ENCODE results near the gene PDS5B. TPM values are rescaled to one million over a fixed set of nuclear protein-coding genes. Genes with fewer than 3 reads are reported as not detected.

The PDS5B gene, protein sequence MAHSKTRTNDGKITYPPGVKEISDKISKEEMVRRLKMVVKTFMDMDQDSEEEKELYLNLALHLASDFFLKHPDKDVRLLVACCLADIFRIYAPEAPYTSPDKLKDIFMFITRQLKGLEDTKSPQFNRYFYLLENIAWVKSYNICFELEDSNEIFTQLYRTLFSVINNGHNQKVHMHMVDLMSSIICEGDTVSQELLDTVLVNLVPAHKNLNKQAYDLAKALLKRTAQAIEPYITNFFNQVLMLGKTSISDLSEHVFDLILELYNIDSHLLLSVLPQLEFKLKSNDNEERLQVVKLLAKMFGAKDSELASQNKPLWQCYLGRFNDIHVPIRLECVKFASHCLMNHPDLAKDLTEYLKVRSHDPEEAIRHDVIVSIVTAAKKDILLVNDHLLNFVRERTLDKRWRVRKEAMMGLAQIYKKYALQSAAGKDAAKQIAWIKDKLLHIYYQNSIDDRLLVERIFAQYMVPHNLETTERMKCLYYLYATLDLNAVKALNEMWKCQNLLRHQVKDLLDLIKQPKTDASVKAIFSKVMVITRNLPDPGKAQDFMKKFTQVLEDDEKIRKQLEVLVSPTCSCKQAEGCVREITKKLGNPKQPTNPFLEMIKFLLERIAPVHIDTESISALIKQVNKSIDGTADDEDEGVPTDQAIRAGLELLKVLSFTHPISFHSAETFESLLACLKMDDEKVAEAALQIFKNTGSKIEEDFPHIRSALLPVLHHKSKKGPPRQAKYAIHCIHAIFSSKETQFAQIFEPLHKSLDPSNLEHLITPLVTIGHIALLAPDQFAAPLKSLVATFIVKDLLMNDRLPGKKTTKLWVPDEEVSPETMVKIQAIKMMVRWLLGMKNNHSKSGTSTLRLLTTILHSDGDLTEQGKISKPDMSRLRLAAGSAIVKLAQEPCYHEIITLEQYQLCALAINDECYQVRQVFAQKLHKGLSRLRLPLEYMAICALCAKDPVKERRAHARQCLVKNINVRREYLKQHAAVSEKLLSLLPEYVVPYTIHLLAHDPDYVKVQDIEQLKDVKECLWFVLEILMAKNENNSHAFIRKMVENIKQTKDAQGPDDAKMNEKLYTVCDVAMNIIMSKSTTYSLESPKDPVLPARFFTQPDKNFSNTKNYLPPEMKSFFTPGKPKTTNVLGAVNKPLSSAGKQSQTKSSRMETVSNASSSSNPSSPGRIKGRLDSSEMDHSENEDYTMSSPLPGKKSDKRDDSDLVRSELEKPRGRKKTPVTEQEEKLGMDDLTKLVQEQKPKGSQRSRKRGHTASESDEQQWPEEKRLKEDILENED (N-terminal part only)
- total RNA-seq (41.2 TPM), polyA plus RNA-seq (ENCODE audit: insufficient read depth, low read depth, low replicate concordance) (6.9 TPM)
- long read RNA-seq, donor 1, full-length matches to known transcripts = 3 of 42 reads
- long read RNA-seq, donor 1, partial matches to known transcripts = 39 of 42 reads
- long read RNA-seq, donor 1, other reads (novel, unspliced or antisense) = 0 of 42 reads
- long read RNA-seq, donor 2, partial matches to known transcripts = 52 of 53 reads
- long read RNA-seq, donor 2, other reads (novel, unspliced or antisense) = 0 of 53 reads
- long read RNA-seq, donor 3, full-length matches to known transcripts = 8 of 19 reads
- long read RNA-seq, donor 3, partial matches to known transcripts = 11 of 19 reads
- long read RNA-seq, donor 3, other reads (novel, unspliced or antisense) = 0 of 19 reads
- long read RNA-seq, donor 4, partial matches to known transcripts = 10 of 11 reads
- long read RNA-seq, donor 4, other reads (novel, unspliced or antisense) = 0 of 11 reads
- long read RNA-seq, donor 5 = 0 reads
- long read RNA-seq, donor 6, full-length matches to known transcripts = 6 of 13 reads
- long read RNA-seq, donor 6, partial matches to known transcripts = 7 of 13 reads
- long read RNA-seq, donor 6, other reads (novel, unspliced or antisense) = 0 of 13 reads
- long read RNA-seq, donor 7, partial matches to known transcripts = 6 of 16 reads
- long read RNA-seq, donor 7, other reads (novel, unspliced or antisense) = 8 of 16 reads
- long read RNA-seq, donor 8, full-length matches to known transcripts = 2 of 7 reads
- long read RNA-seq, donor 8, partial matches to known transcripts = 5 of 7 reads
- long read RNA-seq, donor 8, other reads (novel, unspliced or antisense) = 0 of 7 reads
- long read RNA-seq, donor 9, full-length matches to known transcripts = 2 of 17 reads
- long read RNA-seq, donor 9, partial matches to known transcripts = 15 of 17 reads
- long read RNA-seq, donor 9, other reads (novel, unspliced or antisense) = 0 of 17 reads
- long read RNA-seq, donor 10, partial matches to known transcripts = 0 of 3 reads
- long read RNA-seq, donor 10, other reads (novel, unspliced or antisense) = 0 of 3 reads

DNA sequence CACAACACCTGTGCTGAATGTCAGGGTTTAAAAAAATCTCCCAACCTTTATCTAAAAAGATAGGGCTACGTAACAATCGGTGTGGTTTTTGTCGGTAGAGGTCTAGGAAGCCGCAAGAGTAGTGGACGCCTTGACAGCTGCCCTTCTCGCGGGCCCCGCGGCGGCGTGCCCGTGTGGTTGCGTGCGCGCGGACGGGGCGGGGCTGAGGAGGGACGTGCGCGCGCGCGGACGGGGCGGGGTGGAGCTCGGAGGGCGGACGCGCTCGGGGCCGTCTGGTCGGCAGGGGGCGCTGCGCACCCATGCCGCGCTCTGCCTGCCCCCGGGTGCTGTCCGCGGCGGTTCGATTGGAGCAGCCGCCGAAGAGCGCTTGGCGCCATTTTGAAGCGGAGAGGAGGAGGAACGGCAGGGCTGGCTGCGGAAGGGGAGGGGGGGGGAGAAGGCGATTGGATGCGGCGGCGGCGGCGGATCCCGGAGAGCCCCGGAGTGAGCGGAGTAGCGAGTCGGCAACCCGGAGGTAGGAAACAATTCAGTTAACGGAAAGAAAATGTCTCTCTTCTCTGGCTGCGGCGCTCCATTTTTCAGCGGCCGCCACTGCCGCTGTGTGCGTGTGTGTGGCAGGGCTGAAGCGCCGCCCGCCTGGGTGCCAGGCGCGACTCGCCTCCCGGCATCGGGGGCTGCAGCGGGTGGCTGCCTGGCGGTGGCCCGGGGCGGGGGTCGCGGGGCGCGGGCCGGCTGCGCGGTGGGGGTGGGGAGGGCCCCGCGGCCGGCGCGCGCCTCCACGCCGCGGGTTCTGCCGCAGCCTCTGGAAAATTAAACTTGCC is at the start of gene PDS5B:
TSS of gene PDS5B (plus strand) at position 373 of the 821 bp plus-strand sequence. CDS start 62,321 bp downstream, outside the sequence.
- peak; percentile 96 to 98 (median 98) for DNase-seq
- peak within 1 kb of the TSS; percentile 88 to 97 for H3K27ac ChIP-seq (ENCODE audit: low read depth in 2 of 2, low read length in 2 of 2)
- peak within 1 kb of the TSS; percentile 95 to 96 (median 96) for H3K4me3 ChIP-seq (ENCODE audit: low read length in 3 of 3)
- intact Hi-C loops (cut with DNase I) = loop anchor here (10.0 kb wide), 1 partner anchor 49 kb away; no protein-coding TSS in a partner anchor
- TF ChIP-seq, protein P1, sequence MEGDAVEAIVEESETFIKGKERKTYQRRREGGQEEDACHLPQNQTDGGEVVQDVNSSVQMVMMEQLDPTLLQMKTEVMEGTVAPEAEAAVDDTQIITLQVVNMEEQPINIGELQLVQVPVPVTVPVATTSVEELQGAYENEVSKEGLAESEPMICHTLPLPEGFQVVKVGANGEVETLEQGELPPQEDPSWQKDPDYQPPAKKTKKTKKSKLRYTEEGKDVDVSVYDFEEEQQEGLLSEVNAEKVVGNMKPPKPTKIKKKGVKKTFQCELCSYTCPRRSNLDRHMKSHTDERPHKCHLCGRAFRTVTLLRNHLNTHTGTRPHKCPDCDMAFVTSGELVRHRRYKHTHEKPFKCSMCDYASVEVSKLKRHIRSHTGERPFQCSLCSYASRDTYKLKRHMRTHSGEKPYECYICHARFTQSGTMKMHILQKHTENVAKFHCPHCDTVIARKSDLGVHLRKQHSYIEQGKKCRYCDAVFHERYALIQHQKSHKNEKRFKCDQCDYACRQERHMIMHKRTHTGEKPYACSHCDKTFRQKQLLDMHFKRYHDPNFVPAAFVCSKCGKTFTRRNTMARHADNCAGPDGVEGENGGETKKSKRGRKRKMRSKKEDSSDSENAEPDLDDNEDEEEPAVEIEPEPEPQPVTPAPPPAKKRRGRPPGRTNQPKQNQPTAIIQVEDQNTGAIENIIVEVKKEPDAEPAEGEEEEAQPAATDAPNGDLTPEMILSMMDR (IDR thresholded peaks at IDR 0.05; ENCODE audit: borderline replicate concordance, extremely low read depth, insufficient read depth) = peak; percentile 94
- no peaks in the 10 kb centered on the region for H3K27me3 ChIP-seq (ENCODE audit: control insufficient read depth, insufficient read depth, low read length)
- H3K4me1 ChIP-seq (ENCODE audit: control insufficient read depth in 2 of 3, insufficient read depth in 2 of 3, low read depth in 1 of 3, low read length in 3 of 3) = peaks cover 0 to 11% (median 4%) of the 10 kb centered on the region in 3 donors
- H3K36me3 ChIP-seq (ENCODE audit: control insufficient read depth in 2 of 3, insufficient read depth in 3 of 3, low read length in 3 of 3) = no peaks in the 10 kb centered on the region
- no peak for FAIRE-seq
- H3K9ac ChIP-seq (ENCODE audit: low read length in 3 of 3) = peak within 1 kb of the TSS; percentile 85 to 96 (median 88)
- no peaks in the 10 kb centered on the region for H3K9me3 ChIP-seq (ENCODE audit: control insufficient read depth in 2 of 3, insufficient read depth in 1 of 3, low read length in 3 of 3)

DNA sequence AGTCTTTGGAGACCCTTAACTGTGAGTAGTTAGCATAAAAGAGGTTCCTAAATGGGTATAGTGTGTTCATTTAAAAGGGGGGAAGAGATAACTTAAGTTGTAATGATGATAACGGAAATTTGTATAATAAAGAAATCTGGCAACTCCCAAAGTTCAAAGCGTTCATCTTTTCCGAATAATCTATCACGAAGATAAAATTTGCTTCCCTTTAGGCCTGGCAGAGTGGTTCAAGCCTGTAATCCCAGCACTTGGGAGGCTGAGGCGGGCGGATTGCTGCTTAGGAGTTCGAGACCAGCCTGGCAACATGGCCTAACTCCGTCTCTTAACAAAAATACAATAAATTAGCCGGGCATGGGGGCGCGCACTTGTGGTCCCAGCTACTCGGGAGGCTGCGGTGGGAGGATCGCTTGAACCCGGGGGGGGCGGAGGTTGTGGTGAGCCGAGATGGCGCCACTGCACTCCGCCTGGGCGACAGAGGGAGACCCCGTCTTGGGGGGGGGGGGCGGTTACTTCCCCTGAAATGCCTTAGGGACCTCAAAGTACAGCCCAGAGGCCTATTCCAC is 48.6 kb upstream of the PDS5B start:
- Histone ChIP-seq H3K27ac (ENCODE audit: low read depth in 2 of 2, low read length in 2 of 2) (peak overlapping the region; percentile 94 to 98), H3K4me1 (ENCODE audit: control insufficient read depth in 2 of 3, insufficient read depth in 2 of 3, low read depth in 1 of 3, low read length in 3 of 3) (peaks cover 2 to 6% (median 4%) of the 10 kb centered on the region in 3 donors), H3K9ac (ENCODE audit: low read length in 3 of 3) (peak overlapping the region; percentile 94 to 99 (median 99)), H3K4me3 (ENCODE audit: low read length in 3 of 3) (peak overlapping the region; percentile 98 to 100 (median 99)), H3K27me3 (ENCODE audit: control insufficient read depth, insufficient read depth, low read length) (no peaks in the 10 kb centered on the region), H3K36me3 (ENCODE audit: control insufficient read depth in 2 of 3, insufficient read depth in 3 of 3, low read length in 3 of 3) (peaks cover 2 to 11% (median 8%) of the 10 kb centered on the region in 3 donors), H3K9me3 (ENCODE audit: control insufficient read depth in 2 of 3, insufficient read depth in 1 of 3, low read length in 3 of 3) (no peaks in the 10 kb centered on the region)
- intact Hi-C loops (cut with DNase I) = no loop called here
- FAIRE-seq (no peak), DNase-seq (peak in 4 of 5 donors; percentile 41 to 77 (median 66))
- TF ChIP-seq, protein P1 (IDR thresholded peaks at IDR 0.05; ENCODE audit: borderline replicate concordance, extremely low read depth, insufficient read depth) = no peak
